Activated T-cell treated with anti-CD3 and anti-CD28 coated beads for 24 hours (primary cell): ENCODE data around the gene KHSRP.
"Not testable (repeated sequence)": the region's sequence is repeated elsewhere in the genome, so short reads cannot be mapped to it uniquely, and the experiment has no call there.

ENCODE experiments used
- DNase-seq: peaks from one replicate; pipeline ENCODE4 v3.0.0-alpha.2; 2020; ENCODE audit warnings: low read depth

KHSRP gene

GRCh38 chr19:6451583-6452222 lies 27.1 kb upstream of the KHSRP start:
- DNase-seq, result no peak

GRCh38 chr19:6450166-6450565 lies 25.6 kb upstream of the KHSRP start:
- no peak for DNase-seq

GRCh38 chr19:6448045-6448444 lies 23.4 kb upstream of the KHSRP start:
- no peak for DNase-seq

GRCh38 chr19:6446452-6446851 lies 21.8 kb upstream of the KHSRP start:
- no peak for DNase-seq

- DNase-seq, result no peak
Observed at GRCh38 chr19:6443986-6444385, 19.4 kb upstream of the KHSRP start.

GRCh38 chr19:6442087-6442688 lies 17.6 kb upstream of the KHSRP start:
- DNase-seq, result no peak

- no peak for DNase-seq
Observed at GRCh38 chr19:6440905-6441304, 16.3 kb upstream of the KHSRP start.

- no peak for DNase-seq
Observed at GRCh38 chr19:6439743-6440142, 15.1 kb upstream of the KHSRP start.

GRCh38 chr19:6433663-6434062 lies 9.1 kb upstream of the KHSRP start, which contains the start of gene SLC25A41:
Gene SLC25A41, minus strand, starts transcription at chr19:6433763. Its CDS starts 70 bp downstream, at chr19:6433693.
- no peak for DNase-seq

- DNase-seq, result no peak
Observed at GRCh38 chr19:6433165-6433564, 8.6 kb upstream of the KHSRP start.

GRCh38 chr19:6431891-6432290 lies 7.3 kb upstream of the KHSRP start:
- DNase-seq, result no peak

- no peak for DNase-seq
Observed at GRCh38 chr19:6429419-6430221, 5.0 kb upstream of the KHSRP start.

- not testable (repeated sequence) for DNase-seq
Observed at GRCh38 chr19:6428692-6429418, 4.2 kb upstream of the KHSRP start.

GRCh38 chr19:6427131-6427530 lies 2.5 kb upstream of the KHSRP start:
- DNase-seq, result no peak

- DNase-seq, result no peak
Observed at GRCh38 chr19:6425732-6426620, 1.4 kb upstream of the KHSRP start.

GRCh38 chr19:6424939-6425731 lies 524 bp upstream of the KHSRP start:
- peak; percentile 99 for DNase-seq

- no peak for DNase-seq
Observed at GRCh38 chr19:6423499-6424194, 964 bp downstream of the KHSRP start.

- DNase-seq, result no peak
Observed at GRCh38 chr19:6421075-6422014, 3.3 kb downstream of the KHSRP start.

GRCh38 chr19:6418562-6418932 lies 6.1 kb downstream of the KHSRP start:
- no peak for DNase-seq
